Esophagus muscularis mucosa (tissue), 4 donors: ENCODE results near the gene PIGZ.

Source experiments
- EP300 ChIP-seq: sonication (generic); formaldehyde crosslinking; IDR thresholded peaks from one replicate; pipeline ENCODE4 v1.6.1; 2017; ENCODE audit warnings: antibody characterized with exemption
- POLR2A ChIP-seq: fragments of 450-650 bp; IDR thresholded peaks from one replicate; pipeline ENCODE4 v1.6.1; 2017; ENCODE audit warnings: antibody characterized with exemption, moderate library complexity, mild to moderate bottlenecking, low read depth
- TF ChIP-seq, protein P1 (sequence below), 3 experiments: fragments of 200-600 bp in 2 of 3; fragments of 450-650 bp in 1 of 3; sonication (generic) in 2 of 3; IDR thresholded peaks; one replicate each; pipeline ENCODE4 v1.5.1; 2017 to 2019; ENCODE audit warnings: antibody characterized with exemption in 3 of 3, mild to moderate bottlenecking in 2 of 3, moderate library complexity in 1 of 3

DNA sequence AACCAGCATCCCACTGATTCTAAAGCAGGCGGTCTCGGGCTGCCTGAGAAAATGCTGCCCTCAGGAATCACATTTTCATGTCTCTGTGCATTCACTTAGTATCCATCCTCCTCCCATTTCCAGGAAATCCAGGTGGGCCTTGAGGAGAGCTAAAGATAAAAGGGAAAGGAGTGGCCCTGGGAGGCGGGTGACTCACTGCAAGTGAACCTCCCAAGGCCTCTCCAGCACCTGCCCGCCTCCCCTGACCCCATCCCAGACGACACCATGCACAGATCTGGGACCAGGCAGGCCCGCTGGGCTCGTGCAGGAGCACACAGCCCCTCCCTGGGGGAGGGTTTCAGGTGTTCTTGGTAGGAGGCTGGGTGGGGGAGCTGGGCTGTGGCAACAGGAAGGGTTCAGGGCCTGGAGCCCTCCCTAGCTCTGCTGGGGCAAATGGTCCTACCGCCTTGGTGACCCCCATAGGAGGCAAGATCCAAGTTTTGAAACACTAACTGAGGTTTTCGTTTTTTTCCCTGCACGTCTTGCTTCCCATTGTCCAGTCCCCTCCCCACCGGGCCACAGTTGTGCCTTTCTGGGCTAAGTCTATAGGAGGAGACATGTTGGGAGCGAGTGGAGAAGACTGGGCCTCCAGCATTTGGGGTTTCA, 38.8 kb upstream of the PIGZ start:
- TF ChIP-seq POLR2A (no peak), EP300 (no peak)
- TF ChIP-seq, protein P1, sequence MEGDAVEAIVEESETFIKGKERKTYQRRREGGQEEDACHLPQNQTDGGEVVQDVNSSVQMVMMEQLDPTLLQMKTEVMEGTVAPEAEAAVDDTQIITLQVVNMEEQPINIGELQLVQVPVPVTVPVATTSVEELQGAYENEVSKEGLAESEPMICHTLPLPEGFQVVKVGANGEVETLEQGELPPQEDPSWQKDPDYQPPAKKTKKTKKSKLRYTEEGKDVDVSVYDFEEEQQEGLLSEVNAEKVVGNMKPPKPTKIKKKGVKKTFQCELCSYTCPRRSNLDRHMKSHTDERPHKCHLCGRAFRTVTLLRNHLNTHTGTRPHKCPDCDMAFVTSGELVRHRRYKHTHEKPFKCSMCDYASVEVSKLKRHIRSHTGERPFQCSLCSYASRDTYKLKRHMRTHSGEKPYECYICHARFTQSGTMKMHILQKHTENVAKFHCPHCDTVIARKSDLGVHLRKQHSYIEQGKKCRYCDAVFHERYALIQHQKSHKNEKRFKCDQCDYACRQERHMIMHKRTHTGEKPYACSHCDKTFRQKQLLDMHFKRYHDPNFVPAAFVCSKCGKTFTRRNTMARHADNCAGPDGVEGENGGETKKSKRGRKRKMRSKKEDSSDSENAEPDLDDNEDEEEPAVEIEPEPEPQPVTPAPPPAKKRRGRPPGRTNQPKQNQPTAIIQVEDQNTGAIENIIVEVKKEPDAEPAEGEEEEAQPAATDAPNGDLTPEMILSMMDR (IDR thresholded peaks at IDR 0.05) = no peak
